ENCODE measurements around the gene CLEC4D.
"Not testable (repeated sequence)": the region's sequence is repeated elsewhere in the genome, so short reads cannot be mapped to it uniquely, and the experiment has no call there.

The CLEC4D gene

DNA sequence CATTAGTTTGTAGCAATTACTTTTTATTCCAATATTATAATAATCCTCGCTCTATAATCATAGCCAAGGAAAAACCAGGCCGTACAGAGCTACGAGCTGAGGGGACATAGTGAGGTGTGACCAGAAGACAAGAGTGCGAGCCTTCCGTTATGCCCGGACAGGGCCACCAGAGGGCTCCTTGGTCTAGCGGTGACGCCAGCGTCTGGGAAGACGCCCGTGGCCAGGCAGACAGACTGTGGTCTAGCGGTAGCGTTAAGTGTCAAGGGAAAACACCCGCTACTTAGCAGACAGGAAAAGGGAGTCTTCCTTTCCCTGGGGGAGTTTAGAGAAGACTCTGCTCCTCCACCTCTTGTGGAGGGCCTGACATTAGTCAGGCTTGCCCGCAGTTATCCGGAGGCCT lies 24.5 kb downstream of the CLEC4D start:
- DNase-seq, result not testable (repeated sequence)

DNA sequence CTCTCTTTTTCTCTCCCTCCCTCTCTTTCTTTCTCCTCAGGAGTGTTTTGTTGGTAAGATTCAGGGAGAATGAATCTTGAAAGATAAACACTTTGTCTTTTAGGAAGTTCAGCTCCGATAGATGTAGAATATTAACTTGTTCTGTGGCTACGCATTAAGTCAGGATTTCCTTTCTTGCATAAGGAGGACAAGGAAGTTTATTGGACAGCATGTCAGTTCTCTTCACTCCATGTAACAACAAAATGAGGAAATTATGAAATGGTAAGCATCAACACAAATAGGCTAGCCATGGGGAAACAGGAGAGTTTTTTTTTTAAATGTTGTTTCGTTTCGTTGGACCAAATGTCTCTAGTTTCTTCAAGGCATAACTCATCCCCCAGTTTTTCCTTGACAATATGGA lies 27.5 kb downstream of the CLEC4D start, which contains the start of gene CLEC4E:
CLEC4E (minus strand) TSS at position 75 of the 400 bp plus-strand sequence. CDS start 108 bp downstream, outside the sequence.
- not testable (repeated sequence) for DNase-seq

DNA sequence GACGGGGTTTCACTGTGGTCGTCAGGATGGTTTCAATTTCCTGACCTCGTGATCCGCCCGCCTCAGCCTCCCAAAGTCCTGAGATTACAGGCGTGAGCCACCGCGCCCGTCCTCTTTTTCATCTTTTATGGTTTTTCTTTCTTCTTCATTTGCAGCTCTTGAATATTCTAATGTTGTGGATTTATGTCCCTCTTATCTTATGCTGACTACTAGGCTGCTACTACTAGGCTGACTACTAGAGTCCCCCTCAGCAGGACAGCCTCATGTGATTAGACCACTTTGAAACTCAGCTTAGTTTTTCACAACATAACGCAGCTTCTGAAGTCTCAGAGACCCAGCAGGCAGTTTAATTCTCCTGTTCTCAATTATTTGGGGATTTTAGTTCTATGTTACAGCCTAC lies 28.3 kb downstream of the CLEC4D start:
- DNase-seq, result no peak

DNA sequence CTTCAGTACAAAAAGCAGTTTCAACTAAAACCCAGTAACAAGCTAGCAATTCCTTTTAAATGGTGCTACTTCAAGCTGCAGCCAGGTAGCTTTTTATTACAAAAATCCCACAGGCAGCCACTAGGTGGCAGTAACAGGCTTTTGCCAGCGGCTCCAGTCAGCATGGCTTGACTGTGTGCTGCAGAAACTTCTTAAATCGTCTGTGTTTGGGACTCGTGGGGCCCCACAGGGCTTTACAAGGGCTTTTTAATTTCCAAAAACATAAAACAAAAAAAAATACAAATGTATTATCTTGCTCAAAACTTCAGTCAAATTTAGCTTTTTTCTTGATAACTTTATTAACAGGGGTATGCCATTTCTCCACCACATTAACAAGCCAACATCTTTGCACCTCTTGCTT lies 31.0 kb downstream of the CLEC4D start:
- peak in 4 of 5 experiments; percentile 44 to 55 (median 47) for DNase-seq

DNA sequence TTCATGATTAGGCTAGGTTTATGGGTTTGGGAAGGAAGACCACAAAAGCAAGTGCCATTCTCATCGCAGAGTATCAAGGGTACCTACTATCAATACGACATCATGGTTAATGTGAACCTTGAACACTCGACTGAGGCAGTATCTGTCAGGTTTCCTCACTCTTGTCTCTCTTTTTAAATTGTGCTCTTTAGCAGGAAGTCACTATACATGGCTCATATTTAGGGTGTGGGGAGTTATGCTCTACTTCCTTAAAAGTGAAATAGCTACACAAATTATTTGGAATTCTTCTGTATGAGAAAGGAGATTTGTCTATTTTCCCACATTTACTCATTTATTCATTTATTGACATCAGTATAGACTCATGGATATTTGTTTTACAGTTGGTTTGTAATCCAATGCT lies 33.3 kb downstream of the CLEC4D start:
- no peak for DNase-seq

DNA sequence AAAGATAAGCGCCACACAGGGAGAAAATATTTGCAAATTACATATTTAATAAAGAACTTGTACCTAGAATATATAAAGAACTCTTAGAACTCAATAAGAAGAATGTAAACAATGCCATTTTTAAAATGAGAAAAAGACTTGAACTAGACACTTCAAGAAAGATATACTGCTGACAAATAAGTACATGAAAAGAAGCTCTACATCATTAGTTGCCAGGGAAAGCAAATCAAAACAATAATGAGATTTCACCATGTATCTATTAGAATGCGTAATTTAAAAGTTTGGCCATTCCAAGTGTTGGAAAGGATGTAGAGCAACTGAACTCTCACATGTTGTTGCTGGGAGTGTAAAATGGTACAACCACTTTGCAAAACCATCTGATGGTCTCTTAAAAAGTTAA lies 34.3 kb downstream of the CLEC4D start:
- no peak for DNase-seq

DNA sequence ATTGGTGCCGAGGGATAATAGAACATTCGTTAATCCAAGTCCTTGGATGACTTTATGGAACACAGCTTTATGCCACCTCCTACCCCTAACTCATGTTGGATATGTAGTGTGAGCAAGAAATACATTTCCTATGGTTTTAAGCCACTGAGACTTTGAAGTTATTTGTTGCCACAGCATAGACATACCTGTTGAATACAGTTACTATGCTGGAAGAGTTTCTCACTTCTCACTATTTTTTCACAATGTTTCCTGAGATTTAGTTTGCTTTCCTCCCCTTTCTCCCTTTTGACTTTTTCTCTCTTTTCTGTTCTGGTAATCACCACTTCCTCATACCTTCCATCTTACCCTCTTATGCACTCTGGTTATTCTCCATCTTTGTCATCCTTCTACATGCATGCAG lies 34.9 kb downstream of the CLEC4D start:
- no peak for DNase-seq

DNA sequence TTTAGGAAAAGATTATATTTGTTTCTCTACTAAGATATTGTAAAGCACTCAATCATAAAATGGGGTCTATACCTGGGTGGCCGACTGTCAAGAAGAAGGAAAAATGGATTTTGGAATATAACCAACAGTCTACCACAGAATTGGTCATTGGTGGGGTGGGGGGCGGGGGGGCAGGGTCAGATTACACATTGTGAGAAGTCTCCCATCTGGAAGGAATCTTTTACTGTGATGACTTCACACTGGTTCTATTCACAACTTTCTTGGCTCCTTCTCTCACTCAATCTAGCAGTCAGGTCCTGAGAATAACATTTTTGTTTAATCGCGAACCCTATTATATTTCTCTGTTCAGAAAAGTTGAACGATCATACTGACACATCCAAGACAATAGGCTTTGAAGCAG lies 36.1 kb downstream of the CLEC4D start:
- DNase-seq, result no peak

DNA sequence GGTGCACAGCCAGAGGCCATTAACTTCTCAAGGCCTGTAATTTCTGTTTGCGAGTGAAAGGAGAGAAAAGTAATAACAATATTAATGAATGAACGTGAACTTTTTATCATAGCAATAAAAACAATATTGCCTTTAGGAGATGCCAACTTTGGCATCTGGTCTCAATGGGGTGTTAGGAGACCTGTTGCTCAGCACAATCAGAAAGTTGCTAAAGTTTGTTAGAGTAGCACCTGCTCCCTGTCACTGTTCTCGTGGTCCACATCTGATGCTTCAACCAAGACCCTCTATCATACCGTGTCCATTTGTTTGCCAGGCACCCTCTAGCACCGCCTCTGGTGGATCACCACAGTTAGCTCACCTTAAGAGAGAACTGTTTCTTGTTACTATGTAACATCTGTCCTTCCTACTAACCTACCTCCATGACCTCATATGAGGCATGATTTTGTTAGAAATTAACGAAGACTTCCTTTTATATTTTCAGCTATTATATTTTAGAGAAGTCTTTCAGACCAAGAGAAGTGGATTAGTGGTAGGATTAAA lies 39.9 kb downstream of the CLEC4D start:
- no peak for DNase-seq

DNA sequence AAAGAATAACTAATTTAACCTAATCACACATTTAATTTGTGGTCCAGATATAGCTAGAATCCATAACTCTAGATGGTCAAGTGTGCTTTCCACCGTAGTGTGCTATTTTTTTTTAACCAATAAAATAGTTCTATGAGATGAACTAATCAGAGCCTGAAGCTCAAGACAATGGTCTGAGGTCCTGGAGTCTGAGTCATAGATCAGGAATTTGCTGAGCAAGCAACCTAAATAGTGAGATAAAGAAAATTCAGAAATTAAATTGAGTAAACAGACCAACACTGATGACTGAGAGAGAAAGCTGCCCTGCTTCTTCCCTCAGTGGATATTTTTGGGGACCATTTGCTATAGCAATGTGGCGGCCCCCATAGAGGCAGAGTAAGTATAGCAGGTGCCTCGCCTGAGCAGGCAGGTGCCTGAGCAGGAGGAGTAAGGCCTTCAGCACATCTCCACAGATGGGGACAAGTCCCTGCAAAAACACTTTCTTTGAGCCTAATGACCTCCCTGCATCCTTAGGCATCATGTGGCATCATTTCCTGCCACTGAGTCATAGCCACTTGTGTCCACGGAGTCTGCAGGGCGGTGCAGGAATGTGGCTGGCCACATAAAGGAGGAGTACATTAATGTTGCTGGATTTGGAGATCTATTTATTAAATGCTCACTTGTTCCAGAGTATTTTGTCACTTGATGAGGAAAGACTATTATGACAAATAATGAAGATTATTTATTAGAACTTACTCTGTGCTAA lies 41.3 kb downstream of the CLEC4D start:
- no peak for DNase-seq

DNA sequence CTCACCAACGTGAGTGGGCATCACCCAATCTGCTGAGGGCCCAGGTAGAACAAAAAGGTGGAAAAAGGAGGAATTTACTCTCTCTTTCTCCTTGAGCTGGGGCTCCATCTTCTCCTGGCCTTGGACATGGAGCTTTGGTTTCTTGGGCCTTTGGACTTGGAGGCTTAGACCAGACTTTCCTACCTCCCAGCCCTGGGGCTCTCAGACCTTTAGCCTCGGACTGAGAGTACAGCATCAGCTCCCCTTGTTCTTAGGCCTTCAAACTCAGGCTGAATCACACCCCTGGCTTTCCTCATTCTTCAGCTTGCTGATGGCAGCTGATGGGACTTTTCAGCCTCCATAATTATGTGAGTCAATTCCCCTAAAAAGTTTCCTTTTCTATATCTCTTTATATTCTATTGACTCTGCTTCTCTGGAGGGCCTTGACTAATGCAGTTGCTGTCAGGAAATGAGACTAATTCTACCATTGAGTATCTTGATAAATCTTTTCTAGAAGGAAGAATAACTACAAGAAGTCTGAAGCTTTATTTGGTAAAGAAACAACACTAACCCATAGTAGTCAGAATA lies 43.3 kb downstream of the CLEC4D start:
- DNase-seq, result no peak

DNA sequence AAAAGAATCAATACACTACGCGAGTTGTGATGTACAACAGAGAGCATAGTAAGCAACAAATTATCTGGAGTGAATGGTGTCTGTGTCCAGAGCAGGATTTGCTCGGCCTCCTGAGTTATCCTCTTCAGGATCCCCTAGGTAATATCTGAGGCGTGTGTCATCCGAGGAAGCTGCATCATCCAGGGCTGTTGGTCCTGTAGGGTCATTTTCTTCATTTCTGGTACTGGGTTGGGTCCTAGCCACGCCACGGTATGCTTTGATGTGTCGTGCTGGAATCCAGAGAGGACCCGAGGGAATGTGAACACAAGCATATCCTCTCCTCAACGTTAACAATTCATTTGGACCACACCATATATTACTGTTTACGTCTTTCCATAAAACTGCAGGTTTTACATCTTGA lies 46.4 kb downstream of the CLEC4D start:
- no peak for DNase-seq

DNA sequence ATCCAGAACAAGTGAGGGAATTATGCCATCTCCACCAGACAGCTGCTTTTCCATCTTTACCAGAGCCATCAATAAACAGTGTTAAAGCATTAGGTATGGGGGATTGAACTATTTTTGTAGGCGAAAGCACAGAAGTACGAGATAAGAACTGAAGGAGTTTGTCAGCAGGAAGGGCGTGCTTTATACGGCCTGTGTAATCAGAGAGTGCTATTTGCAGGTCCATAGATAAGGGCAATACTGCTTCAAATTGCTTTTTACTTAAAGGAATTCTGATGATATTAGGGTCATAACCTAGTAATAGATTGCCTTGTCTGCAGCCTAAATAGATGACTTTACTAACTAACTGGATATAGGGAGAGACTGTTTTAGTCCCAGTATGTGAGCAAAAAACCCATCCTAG lies 47.7 kb downstream of the CLEC4D start:
- no peak for DNase-seq

DNA sequence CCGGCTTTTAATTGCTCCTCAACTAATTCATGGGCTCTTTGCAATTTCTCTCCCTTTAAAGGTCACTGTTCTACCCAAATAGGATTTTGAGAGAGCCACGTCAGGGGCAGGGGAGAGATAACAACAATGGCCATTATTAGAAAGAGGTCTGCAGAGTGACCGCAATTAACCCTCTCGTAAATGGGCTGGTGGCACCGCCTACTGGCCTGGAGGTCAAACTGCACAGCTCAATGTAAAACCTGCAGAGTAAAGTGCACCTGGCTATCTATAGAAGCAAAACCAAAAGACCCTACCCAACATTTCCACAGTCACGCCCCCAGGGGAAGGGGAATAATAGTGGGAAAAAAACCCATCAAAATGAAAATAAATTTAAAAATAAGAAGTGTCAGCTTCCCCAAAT lies 49.0 kb downstream of the CLEC4D start:
- DNase-seq, result no peak

DNA sequence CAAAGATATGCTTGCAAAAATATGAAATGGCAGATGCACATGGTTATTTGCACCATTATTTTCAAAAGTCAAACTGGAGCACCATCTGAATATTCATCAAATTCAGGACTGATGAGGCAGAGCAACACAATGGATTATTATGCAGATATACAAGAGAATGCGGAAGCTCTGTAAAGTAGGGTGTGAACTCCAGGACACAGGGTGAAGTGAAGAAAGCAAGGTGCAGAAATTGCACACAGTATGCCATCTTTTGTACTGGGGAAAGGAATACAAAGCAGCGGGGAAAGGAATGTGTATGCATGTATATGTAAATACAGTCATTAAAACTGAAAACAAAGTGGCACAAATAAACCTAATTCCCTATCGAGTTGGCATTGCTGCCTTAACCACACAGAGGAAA lies 50.1 kb downstream of the CLEC4D start:
- DNase-seq, result no peak

DNA sequence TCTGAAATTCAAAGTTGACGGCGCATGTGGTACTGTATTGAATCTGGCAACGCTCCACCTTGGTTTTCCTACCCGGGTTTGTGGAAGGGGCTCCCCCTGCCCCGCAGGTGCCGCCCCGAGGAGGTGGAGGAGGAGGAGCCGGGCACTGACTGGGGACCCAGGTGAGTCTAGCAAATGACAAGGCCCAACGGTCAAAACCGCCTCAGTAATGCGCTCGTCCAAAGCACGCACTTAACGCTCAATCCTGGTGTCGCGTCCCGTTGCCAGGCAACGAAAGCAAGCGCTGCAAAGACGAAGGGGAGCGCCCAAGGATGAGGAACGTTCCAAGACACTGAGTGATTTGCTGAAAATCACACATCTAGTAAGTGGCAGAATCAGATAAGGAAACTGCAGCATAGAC lies 51.4 kb downstream of the CLEC4D start:
- DNase-seq, result no peak

DNA sequence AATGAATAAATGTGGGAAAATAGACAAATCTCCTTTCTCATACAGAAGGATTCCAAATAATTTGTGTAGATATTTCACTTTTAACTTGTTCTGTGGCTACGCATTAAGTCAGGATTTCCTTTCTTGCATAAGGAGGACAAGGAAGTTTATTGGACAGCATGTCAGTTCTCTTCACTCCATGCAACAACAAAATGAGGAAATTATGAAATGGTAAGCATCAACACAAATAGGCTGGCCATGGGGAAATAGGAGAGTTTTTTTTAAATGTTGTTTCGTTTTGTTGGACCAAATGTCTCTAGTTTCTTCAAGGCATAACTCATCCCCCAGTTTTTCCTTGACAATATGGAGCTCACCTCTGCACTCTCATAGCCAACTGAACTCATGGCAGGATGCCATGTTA lies 52.7 kb downstream of the CLEC4D start:
- DNase-seq, result not testable (repeated sequence)

DNA sequence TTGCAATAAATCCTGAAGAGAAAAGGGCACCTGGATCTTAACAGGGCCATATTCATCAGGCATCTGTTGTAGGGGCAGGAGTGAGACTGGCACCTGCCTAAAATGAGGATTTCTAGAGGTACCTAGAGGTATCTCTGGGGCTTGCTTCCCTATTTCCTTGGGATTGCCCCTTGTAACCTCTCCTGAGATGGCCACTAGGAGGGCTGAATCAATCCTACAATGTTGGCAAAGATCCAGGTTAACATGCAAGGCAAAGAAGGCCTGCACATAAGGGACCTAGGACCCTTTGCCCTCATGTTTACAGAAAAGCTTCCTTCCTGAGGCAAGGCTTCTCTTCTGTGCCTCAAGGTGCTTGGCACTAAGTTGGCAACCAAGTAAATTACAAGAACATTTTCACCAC lies 53.2 kb downstream of the CLEC4D start:
- no peak for DNase-seq

Data from T-helper 2 cell (primary cell).